Measurements from ENCODE around the gene CFAP100.

Gene CFAP100

DNA sequence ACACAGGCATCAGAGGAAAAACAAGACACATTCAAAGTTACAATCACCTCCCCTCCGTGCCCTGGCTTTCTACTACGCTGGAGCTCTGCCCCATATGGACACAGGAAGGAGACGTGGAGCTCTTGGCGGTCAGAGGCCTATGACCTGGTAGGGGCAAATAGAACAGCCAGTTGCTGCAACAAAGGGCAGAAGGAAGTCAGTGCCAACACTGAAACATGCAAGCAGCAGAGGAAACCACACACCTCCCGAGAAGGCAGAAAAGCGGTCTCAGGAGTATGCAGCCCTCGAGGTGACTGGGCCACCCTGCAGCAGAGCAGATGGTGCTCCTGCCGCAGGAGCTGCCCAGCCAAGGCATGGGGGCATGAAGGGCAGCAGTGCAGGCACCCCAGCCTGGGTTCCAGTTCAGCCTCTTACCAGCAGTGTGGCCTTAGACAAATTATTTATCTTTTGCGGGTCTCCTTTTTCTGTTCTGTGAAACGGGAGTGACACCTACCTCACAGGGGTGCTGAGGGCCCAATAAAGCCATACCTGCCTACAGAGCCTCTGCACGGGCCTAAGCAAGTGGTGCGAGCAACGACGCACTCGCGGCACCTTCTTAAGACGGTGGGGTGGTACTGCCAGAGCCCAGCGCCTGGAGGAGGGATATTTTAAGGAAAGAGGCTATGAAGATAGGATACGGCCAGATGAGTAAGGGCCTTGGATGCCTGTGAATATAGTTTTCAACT lies 72.3 kb downstream of the CFAP100 start:
- no peak for DNase-seq

DNA sequence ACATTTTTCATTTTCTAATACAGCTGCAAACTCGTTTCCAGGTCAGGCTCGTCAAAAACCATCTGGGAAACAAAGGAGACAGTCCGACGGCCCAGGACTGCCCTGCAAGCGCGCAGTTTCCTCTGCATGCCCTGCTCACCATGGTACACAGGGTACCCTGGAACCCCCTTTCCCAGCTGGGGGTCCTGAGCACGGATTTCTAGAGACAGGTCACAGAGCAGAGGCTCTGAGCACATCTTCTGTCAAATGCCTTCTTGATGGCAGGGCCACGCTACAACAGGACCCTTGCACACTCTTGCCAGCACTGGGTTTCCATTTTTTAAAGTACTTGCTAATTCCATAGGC lies 72.9 kb downstream of the CFAP100 start:
- no peak for DNase-seq

DNA sequence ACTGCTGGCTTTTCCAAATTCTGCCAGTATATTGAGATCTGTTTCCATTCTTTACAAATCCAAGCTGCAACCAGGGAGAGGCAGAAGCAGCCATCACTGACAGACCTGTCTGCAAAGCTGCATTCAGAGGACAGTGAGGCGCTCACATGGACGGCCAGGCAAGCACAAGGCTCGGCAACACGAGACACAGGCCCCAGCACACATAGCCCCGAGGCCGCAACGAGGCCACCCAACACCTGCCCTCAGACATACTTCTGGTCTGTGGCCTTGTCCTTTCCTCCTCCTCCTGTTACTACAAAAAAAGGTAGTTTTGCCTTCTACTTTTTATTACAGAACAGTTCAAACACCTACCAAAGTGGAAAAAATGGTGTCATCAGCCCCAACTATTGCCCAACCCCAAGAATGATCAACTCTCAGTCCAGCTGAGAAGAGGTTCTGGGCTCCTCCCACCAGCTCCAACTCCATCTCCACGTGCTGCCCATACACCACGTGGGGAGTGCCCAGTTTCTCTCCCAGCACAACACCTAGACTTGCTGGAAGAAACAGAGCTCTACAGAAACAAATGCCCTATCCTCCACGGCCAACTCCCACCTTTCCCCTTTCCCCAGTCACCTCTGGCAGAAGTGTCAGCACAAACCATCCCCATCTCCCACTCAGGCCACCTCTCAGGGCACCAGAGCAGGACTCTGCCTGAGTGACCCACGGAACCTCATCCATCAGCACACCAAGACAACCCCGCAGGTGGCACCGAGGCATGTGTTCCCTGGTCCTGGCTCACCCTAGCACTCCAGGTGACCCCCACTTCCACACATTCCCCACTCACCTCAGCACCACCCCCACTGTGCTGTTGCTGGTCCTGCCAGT lies 73.6 kb downstream of the CFAP100 start:
- DNase-seq: peak; percentile 4

DNA sequence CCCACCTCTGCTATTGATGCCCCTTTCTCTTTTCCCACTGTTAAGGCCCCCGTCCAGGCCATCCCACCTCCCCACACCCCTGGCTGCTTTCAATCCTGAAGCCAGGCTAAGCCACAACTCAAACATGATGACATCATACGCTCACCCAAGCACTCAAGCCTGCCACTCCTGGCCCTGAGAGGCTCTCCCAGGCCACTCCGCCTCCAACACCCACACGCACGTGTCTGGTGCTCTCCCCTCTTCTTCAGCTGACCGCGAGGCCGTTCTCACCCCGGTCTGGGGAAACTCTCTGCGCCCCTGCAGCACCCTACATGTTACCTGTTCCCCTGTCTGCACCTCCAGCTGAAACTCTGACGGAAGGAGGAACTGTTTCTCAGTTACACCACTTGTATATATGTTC lies 74.8 kb downstream of the CFAP100 start:
- DNase-seq: no peak

DNA sequence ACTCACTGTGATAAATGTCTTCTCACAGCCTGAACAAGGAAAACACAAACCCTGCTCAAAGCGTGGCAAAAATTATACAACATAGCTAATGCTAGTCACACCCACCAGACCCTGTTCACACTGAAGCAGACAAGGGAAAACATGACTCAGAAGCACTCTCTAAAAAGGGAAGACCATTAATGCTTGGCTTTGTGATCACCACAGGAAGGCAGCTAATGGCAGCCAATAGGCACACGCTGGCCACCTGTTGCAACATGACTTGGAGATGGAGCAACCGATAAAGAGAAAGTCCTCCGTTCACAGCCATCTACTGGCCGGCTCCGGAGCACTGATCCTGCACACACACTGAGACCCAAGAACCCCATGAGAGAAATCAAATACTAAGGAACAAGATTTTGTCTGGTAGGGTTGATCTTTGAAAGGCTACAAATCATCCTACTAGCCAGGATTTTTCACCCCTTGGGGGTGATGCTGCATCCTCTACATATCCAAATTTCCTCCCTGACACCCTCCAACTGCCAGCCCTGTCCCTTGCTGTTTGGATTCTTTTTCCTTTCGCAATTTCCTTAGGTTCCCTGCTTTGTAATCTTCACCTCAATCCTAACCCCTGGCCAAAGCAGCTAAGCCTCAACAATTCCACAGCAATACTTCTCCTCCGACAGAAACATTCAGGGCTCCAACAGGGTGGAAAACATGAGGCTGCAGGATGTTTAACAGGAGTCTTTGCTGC lies 77.7 kb downstream of the CFAP100 start:
- peak; percentile 80 for DNase-seq

DNA sequence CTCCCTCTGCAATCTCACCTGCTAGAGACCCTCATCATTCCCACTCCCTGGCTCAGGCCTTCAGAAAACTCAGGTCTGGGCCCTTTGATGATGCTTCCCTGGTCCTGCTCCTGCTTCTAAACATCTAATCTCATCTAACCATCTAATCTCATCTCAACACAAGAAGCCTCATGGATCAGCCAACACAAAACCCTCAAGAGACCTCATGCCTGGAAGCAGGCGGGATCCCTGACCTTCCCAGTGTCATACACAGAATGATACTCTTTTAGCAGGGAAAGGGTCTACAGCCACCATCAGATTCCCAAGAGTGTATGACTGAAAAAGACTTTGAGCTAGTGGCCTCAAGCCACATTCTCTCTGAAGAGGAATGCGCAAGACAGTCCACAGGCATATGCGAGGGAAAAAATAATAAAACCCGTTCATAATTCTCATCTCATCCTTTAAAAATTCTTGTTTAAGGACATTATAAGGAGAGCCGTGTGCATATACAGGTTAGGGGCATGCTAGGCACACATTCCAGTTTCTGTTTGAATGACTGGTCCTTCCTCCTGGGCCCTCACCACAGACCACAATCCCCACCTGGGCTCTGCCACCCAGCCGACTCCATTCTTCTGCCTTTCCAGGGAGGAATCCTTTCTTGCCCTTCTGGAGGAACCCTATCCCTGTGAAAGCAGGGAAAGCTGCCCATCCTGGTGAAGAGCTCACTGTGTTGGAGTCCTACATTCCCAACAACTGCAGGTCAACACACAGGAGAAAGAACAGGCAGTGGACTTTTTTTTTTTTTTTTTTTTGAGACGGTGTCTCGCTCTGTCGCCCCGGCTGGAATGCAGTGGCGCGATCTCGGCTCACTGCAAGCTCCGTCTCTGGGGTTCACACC lies 78.8 kb downstream of the CFAP100 start:
- no peak for DNase-seq

DNA sequence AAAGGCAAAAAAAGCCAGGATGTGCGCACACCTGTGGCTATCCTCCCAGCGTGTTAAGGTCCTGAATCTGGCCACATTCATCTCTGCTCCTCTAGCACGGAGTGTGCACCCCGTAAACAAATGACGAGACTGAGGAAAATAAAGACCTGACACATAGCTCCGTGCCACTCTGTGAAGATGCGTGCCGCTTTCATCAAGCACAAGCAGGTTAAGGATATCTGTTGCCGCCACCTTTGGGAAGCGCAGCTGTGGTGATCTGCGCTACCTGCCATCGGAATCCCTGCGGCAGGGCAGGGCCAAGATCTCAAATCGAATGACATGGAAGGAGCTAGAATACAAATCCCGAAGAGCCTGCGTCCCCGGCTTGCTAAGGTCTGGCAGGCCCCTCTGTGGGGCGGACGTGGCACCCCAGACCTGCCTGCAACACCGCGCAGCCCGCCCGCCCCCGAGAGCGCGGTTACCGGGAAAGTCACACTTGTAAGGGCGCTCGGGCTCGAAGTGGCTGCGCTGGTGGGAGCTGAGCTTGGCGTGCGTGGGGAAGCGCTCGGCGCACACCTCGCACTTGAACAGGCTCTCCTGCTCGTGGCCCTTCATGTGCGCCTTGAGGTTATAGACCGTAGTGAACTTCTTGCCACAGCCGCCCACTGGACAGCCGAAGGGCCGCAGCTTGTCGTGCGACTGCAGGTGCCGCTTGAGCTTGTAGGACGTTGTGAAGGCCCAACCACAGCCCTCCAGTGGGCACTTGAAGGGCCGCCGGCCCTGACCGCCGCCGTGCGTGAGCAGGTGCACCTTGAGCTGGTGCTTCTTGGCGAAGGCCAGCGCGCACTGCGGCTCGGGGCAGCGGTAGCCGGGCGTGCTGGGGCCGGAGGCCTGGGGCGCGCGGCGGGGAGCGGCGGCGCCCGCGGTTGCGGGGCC lies 80.0 kb downstream of the CFAP100 start:
- peak; percentile 9 for DNase-seq

DNA sequence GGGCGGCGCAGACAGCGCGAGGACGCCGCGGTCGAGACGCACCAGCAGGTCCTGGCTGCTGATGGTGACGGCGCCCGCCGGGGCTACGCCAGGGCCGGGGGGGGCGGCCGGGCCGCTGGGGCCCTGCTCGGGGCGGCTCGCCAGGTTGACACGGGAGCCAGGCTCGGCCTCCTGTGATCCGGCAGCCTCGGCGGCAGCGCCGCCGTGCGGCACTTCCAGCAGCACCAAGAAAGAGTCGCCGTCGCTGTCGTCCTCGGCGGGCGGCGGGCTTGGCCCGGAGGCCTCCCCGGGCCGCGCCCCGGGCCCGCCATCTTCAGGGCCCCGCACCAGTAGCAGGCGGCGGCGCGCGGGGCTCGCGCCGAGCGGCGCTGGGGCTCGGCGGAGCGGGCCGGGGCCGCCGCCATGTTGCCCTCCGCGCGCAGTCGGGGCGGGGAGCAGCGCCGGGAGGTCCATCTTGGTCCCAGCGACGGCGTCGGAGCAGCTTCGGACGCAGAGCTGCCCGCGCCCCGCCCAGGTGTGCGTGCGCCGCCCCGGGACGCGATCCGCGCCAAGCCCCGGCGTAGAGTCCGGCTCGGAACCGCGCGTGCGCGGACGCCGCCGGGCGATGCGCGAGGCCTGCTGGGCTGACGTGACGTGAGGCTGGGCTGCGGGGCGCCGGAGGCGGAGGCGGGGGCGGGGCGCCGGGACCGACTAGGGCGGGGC lies 80.9 kb downstream of the CFAP100 start, which contains the start of gene ZXDC:
Gene ZXDC, minus strand, starts transcription at position 479 of the 702 bp plus-strand sequence. Its CDS starts 26 bp downstream, at position 453.
- DNase-seq: peak; percentile 94

DNA sequence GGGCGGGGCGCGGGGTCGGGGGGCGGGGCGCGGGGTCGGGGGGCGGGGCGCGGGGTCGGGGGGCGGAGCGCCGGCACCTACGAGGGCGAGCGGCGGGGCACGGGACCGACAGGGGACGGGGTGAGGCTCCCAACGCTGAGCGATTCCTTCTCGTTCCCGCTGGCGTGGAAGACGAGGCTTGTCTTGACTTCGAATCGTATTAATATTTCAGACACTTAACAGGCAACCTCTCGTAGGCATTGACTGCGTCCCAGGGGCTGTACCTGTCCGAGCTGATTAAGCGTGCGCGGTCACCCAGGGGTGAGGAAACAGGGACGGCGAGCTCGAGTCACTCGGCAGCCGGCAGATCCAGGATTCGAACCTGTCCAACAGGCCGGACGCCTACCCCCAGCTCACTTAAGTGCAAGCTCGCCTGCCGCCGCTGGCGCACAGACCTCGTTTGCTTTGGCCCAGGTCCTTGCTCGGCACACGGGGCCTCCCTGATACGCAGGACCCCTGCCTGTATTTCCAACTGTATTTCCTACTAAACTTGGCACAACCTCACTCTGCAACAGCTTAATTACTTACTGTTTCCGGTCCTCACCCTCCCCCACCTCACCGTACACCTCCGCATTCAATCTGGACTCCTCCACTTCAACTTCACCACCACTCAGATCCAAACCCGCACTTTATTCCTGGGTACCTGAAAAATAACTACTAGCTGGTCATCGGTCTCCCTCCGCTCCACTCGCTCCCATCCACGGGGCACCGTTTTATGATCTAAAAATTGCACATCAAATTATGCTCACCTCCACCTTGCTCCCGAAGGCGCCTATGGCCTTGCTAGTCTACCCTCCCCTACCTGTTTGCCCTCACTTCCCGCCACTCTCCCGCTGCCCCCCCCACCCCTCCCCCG lies 81.7 kb downstream of the CFAP100 start:
- peak; percentile 22 for DNase-seq

DNA sequence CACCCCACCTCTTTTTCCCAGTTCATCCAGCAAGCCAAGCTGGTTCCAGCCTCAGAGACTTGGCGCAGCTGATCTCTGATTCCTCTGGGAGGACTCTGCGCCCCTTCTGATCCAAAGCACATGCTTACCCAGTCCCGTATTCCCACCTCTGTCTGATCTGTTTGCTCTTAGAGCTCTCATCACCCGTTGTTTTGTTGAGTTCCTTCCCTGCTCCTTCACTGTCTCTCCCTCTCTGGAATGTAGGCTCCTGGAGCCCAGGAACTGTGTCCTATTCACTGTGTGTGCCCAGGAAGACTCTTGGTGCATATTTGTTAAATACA lies 82.3 kb downstream of the CFAP100 start:
- DNase-seq: no peak

DNA sequence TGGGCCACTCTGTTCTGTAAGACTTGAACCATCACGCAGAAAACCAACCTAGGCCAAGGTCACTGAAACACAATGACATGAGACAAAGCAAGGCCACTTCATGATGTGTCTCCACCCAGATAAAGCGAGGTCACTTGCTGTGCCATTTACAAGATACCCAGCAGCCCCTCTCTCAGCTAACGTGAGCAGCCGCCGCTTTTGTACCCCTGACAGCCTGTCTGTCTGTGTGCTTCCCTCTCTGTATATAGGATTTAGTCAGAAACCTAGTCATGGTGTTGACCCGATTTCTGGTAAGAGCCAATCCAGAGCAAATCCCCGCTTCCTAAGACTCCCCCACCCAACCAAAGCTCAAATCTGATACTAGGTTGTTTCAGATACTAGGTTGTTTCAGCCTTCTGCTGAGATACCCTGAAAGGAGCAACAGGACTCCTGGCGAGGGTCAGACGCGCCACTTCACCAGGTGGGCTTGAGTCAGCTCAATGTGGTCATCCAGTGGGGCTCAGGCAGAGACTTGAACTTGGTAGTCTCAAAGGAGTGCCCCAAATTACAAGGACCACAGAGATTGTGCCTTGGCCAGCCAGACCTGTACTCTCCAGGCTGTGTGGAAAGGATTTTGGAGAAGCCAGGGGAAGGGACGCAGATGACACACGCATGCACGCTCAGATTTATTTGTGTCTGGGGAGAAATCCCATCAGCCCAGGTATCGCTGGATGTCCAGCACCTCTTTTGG lies 84.0 kb downstream of the CFAP100 start:
- DNase-seq: no peak

DNA sequence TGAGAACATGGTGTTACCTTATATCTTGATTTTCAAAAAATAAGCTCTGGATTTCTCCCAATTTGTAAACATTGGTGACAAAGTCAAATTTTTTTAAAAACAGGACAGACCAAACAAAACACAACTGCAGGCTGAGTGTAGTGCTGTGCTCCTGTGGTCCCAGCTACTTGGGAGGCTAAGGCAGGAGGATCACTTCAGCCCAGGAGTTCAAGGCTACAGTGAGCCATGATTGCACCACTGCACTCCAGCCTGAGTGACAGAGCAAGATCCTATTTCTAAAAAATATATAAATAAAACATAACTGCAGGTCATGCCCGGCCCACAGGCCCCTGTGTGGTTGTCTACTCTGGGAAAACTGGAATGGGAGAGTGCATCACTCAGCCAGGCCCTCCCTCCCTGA lies 84.9 kb downstream of the CFAP100 start:
- no peak for DNase-seq

DNA sequence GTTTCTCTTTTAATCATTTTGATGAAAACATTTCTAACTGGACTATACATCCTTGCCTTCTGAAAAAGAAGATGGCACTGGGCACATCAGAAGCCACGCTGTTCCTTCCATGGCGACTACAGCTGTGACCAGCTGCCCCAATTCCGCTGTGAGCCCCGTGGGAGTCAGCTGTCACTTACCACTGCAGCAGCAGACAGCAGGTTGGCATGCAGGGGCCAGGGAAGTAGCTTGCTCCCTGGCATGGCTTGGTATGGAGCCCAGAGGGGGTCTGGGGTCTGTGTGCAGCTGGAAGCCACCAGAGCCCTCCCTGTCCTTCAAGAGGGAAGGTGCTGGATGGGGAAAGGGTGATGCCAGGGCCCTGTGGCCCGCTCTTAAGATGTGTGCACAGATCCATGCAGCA lies 85.5 kb downstream of the CFAP100 start:
- no peak for DNase-seq

DNA sequence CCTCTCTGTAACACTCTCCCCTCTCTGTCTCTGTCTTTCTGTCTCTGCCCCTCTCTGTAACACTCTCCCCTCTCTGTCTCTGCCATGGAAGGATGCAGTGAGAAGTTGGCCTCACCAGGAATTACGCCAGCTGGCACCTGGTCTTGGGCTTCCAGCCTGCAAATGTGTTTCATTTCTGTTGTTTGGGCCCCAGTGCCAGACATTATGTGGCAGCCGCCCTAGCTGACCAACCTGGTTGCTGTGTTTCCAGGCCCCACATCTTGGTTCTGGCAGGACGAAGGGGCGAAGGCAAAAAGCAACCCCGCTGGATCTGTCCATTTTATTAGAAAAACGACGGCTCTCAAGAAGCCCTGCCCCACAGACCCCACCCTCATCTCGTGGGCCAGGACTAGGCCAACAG lies 86.2 kb downstream of the CFAP100 start:
- DNase-seq: no peak

DNA sequence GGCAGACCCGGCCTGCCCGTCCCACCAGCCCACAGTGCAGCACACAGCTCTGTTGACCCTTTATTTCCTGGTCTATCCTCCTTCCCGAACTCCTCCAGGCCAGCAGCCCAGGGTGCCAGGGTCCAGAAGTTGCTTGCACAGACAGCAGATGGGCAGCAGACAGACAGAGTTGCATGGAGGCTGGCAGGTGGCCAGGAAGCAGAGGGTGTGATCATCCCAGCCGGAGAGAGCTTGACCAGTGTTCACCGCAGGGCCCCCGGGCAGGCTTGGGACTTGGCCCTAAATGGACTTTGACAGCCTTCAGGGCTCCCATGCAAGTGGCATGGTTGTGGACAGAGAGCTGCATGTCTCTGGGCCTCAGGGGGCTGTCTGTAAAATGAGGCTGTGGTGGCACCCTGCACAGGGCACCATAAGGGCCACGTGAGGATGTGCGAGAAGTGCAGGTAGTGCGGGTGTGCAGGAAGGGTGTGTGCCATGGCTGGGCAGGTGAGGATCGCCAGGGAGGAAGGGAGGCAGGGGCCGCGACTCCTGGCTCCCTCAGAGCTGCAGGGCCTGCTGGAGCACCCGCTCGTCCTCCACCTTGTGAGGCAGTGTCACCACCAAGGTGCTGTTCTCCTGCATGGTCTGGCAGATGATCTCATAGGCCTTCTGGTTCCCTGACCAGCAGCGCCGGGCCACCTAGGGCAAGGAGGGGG lies 87.2 kb downstream of the CFAP100 start:
- DNase-seq: no peak

DNA sequence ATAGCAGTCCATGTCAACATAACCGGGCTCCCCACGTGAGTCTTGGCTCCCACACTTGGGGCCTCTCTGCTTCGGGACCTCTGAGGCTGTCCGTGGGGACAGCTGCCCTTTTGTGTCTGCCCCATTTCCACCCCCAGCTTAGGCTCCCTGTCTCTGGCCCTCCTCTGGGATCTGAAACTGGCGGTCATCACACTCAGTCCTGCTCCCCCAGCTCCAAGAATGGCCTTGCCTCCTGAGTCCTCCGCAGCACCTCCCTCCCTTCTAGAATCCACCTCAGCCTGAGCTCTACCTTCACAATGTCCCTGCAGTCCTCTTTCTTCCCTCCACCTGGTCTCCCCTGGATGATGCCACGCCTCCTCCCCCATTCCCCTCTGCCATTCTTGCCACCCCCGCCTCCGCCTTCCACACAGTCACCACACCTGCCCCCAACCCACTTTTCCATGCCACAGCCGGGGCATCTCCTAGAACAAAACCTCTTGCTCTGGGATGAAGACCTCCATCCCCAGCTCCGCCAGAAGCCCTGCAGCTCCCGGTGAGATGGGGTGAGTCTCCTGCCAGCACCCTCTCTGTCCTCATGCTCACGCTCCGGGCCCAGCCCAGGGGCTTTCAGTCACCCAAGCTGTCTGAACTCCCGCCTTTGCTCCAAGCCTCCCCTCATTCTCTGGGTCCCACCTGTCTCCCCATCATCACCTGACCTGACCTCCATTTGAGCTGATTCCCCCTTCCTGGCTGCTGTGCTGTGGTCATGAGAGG lies 88.0 kb downstream of the CFAP100 start:
- DNase-seq: no peak

DNA sequence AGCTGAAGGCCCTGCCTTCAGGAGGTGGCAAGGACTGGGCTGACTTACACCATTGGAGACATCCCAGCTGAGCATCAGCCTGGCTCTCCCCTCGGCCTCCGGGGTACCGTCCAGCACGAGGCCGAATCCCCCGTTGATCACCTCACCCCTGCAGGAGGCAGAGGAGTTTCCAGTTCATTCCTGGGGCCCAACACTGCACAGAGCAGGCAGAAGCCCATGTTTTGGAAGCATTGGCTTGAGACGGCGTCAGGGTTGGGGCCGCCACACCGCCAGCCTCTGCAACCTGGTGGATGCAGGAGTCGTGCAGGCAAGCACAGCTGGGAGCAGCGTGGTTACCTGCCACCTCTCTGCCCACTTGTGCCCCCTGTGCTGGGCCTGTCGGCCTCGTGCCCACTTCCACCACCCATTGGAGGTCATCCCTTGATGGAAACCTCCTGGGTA lies 88.6 kb downstream of the CFAP100 start:
- DNase-seq: no peak

DNA sequence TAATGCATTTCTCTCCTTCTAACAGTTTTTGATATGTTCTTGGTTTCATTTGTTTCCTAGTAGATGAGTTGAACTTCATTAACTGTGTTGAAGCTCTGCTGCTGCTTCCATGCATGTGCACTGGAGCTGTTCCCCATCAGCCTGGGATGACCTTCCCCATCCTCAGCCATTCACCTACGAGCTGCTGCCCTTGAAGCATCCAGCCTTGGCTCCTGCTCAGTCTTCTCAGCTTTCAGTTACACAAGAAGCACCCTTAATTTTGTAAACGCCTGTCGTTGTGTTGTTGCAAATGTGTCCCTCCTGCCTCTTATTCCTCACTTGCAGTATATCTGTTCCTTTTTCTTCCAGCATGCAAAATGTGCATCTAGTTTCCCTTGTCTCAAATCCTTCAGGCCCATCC lies 89.4 kb downstream of the CFAP100 start:
- no peak for DNase-seq

Data from fibroblast of skin of right biceps (primary cell).